Loucy (cell line): Measurements from ENCODE around the gene BAAT.

Experiments
- H2AFZ ChIP-seq: fragments of 200-600 bp; sonication (generic); 2 replicates; pipeline ENCODE4 v1.6.0; 2016; ENCODE audit warnings: antibody characterized with exemption, mild to moderate bottlenecking, low read length, moderate library complexity
- H3F3A ChIP-seq: fragments of 200-600 bp; 2 replicates; pipeline ENCODE4 v1.6.0; 2016; ENCODE audit warnings: antibody characterized with exemption, low read depth, mild to moderate bottlenecking
- H3K27me3 ChIP-seq: fragments of 200-600 bp; sonication (generic); 2 replicates; pipeline ENCODE4 v1.6.1; 2014; ENCODE audit warnings: low read length, mild to moderate bottlenecking; ENCODE audit not compliant: insufficient read depth, poor library complexity, severe bottlenecking
- H3K36me3 ChIP-seq: fragments of 200-600 bp; sonication (generic); 2 replicates; pipeline ENCODE4 v1.6.1; 2016; ENCODE audit warnings: low read length; ENCODE audit not compliant: insufficient read depth
- H3K4me1 ChIP-seq: fragments of 200-600 bp; sonication (generic); 2 replicates; pipeline ENCODE4 v1.5.1; 2014; ENCODE audit warnings: low read length, mild to moderate bottlenecking; ENCODE audit not compliant: insufficient read depth, poor library complexity, severe bottlenecking
- H3K4me2 ChIP-seq: fragments of 200-600 bp; sonication (generic); 2 replicates; pipeline ENCODE4 v1.6.0; 2014; ENCODE audit warnings: antibody characterized with exemption, low read length, low read depth, mild to moderate bottlenecking; ENCODE audit not compliant: poor library complexity, severe bottlenecking
- H3K4me3 ChIP-seq: fragments of 200-600 bp; sonication (generic); 2 replicates; pipeline ENCODE4 v1.5.1; 2014; ENCODE audit warnings: low read length, mild to moderate bottlenecking, mixed read lengths; ENCODE audit not compliant: poor library complexity, severe bottlenecking
- H3K79me2 ChIP-seq: fragments of 200-600 bp; sonication (generic); 2 replicates; pipeline ENCODE4 v1.6.1; 2014; ENCODE audit warnings: low read length; ENCODE audit not compliant: insufficient read depth
- H3K9ac ChIP-seq: fragments of 200-600 bp; sonication (generic); 2 replicates; pipeline ENCODE4 v1.6.0; 2014; ENCODE audit warnings: mild to moderate bottlenecking, low read depth, low read length, moderate library complexity; ENCODE audit not compliant: poor library complexity, severe bottlenecking
- H3K9me2 ChIP-seq: fragments of 200-600 bp; sonication (generic); replicated peaks from 2 replicates; pipeline ENCODE4 v1.6.1; 2016; ENCODE audit warnings: low read depth, low read length, mixed read lengths
- H3K9me3 ChIP-seq: fragments of 200-600 bp; sonication (generic); 2 replicates; pipeline ENCODE4 v1.6.1; 2014; ENCODE audit warnings: mild to moderate bottlenecking, antibody characterized with exemption, low read length, low read depth; ENCODE audit not compliant: insufficient read depth
- H4K20me1 ChIP-seq: fragments of 200-600 bp; sonication (generic); 2 replicates; pipeline ENCODE4 v1.6.0; 2014; ENCODE audit warnings: antibody characterized with exemption, low read length, mild to moderate bottlenecking; ENCODE audit not compliant: insufficient read depth, poor library complexity, severe bottlenecking
- EZH2phosphoT487 ChIP-seq: fragments of 200-600 bp; IDR thresholded peaks from 2 replicates; pipeline ENCODE4 v1.6.1; 2018; ENCODE audit warnings: antibody characterized with exemption, mild to moderate bottlenecking, moderate library complexity, borderline replicate concordance
- TF ChIP-seq, protein P1 (sequence below): fragments of 200-600 bp; sonication (generic); conservative IDR thresholded peaks from 2 replicates; pipeline ENCODE4 v1.5.1; 2014; ENCODE audit warnings: mild to moderate bottlenecking, antibody characterized with exemption, low read length

Gene BAAT

DNA sequence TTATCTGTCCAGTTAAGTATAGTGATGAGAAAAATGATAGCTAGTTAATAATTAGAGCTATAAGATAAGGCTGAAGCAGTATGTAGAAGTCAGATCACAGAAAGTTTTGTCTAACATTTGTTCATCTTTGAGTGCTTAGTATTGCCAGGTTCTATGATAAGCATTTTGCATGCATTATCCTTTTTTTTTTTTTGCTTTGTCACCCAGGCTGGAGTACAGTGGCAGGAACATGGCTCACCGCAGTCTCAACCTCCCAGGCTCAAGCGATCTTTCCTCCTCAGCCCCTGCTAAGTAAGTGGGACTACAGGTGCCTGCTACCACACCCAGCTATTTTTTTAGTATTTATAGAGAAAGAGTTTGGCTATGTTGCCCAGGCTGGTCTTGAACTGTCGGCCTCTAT, 17.5 kb downstream of the BAAT start:
- H3K4me3 ChIP-seq, result no peak overlapping the region
- no peaks in the 10 kb centered on the region for H3K9me2 ChIP-seq
- no peaks in the 10 kb centered on the region for H3K36me3 ChIP-seq
- no peak overlapping the region for H3K9ac ChIP-seq
- no peak for TF ChIP-seq EZH2phosphoT487
- TF ChIP-seq, protein P1, sequence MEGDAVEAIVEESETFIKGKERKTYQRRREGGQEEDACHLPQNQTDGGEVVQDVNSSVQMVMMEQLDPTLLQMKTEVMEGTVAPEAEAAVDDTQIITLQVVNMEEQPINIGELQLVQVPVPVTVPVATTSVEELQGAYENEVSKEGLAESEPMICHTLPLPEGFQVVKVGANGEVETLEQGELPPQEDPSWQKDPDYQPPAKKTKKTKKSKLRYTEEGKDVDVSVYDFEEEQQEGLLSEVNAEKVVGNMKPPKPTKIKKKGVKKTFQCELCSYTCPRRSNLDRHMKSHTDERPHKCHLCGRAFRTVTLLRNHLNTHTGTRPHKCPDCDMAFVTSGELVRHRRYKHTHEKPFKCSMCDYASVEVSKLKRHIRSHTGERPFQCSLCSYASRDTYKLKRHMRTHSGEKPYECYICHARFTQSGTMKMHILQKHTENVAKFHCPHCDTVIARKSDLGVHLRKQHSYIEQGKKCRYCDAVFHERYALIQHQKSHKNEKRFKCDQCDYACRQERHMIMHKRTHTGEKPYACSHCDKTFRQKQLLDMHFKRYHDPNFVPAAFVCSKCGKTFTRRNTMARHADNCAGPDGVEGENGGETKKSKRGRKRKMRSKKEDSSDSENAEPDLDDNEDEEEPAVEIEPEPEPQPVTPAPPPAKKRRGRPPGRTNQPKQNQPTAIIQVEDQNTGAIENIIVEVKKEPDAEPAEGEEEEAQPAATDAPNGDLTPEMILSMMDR, result no peak
- no peaks in the 10 kb centered on the region for H3K4me1 ChIP-seq
- no peaks in the 10 kb centered on the region for H3F3A ChIP-seq
- peaks cover 4% of the 10 kb centered on the region for H3K27me3 ChIP-seq
- H3K79me2 ChIP-seq, result no peaks in the 10 kb centered on the region
- H3K9me3 ChIP-seq, result no peaks in the 10 kb centered on the region
- H4K20me1 ChIP-seq, result no peaks in the 10 kb centered on the region
- H3K4me2 ChIP-seq, result no peak overlapping the region
- no peak overlapping the region for H2AFZ ChIP-seq

DNA sequence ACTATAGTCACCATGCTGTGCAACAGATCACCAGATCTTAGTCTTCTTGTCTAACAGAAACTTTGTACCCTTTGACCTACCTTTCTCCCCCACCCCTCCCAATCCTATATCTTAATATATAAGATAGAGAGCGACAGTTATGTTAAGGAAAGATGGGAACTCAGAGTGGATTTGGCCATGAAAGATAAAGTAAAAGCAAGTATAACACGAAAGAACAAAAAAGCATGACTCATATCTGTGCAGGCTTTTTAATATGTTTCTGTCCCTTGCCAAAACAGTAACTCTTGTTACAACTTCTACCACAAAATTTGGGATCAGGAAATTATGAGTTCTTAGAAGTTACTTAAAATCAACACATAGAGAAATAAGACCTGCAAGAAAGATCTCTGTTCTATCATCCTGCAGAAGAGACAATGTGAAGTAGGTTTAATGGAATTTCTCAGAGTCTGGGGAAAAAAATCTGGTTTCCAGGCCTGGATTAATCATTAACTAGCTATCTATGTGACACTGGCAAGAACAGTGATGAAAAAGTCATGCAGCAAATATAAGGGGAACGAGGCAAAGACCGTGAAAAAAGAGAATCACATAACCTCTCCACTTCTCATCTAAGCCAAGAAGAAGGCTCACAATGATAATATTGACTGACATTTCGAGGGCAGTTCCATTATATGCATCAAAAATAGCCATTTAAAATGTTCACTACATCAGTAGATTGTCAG, 18.6 kb downstream of the BAAT start:
- Histone ChIP-seq H4K20me1 (no peaks in the 10 kb centered on the region), H3K4me1 (no peaks in the 10 kb centered on the region), H3K9ac (no peak overlapping the region), H3K36me3 (no peaks in the 10 kb centered on the region), H3K4me3 (no peak overlapping the region), H2AFZ (no peak overlapping the region), H3K4me2 (no peak overlapping the region), H3K27me3 (peaks cover 4% of the 10 kb centered on the region), H3K79me2 (no peaks in the 10 kb centered on the region), H3K9me3 (no peaks in the 10 kb centered on the region), H3K9me2 (no peaks in the 10 kb centered on the region), H3F3A (no peaks in the 10 kb centered on the region)
- TF ChIP-seq, protein P1, result no peak
- no peak for TF ChIP-seq EZH2phosphoT487

DNA sequence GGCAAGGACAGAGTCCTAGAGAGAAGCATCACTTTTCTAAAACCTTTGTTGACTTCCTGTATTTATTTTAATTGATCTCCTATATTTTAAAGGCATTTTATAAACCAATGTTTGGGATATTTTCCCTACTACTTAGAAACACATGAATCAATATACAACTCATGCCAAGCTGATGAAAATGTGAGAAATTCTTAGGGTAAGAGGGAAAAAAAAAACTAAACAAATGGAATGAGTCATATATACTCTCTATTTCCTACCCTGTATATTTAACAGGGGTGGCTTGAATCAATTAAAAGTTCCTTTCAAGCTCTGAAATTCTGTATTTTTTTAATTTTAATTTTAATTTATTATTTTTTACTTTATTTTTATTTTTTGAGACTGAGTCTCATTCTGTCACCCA, 19.6 kb downstream of the BAAT start:
- no peak overlapping the region for H3K9ac ChIP-seq
- no peaks in the 10 kb centered on the region for H3K27me3 ChIP-seq
- H4K20me1 ChIP-seq, result no peaks in the 10 kb centered on the region
- H3K4me1 ChIP-seq, result no peaks in the 10 kb centered on the region
- no peak for TF ChIP-seq EZH2phosphoT487
- TF ChIP-seq, protein P1, result no peak
- no peak overlapping the region for H3K4me2 ChIP-seq
- no peaks in the 10 kb centered on the region for H3F3A ChIP-seq
- H3K9me3 ChIP-seq, result no peaks in the 10 kb centered on the region
- no peak overlapping the region for H3K4me3 ChIP-seq
- no peaks in the 10 kb centered on the region for H3K9me2 ChIP-seq
- H3K79me2 ChIP-seq, result no peaks in the 10 kb centered on the region
- H2AFZ ChIP-seq, result no peak overlapping the region
- H3K36me3 ChIP-seq, result no peaks in the 10 kb centered on the region
